Right cardiac atrium (tissue), 5 donors: Measurements from ENCODE around the gene MYH9. TPM values are rescaled to one million over a fixed set of nuclear protein-coding genes. Genes with fewer than 3 reads are reported as not detected.

Experiments
- ATAC-seq, 2 donors: fragments of 200-7000 bp; cut with Tn5 transposase; one replicate each; pipeline versions ENCODE4 v1.8.0 to v1.9.1; 2020; ENCODE audit warnings: moderate library complexity in 2 of 2, mild to moderate bottlenecking in 1 of 2
- DNase-seq, 3 donors: peaks; one replicate each; pipeline ENCODE4 v3.0.0-alpha.2; 2020
- H3K27ac ChIP-seq: one replicate; pipeline ENCODE4 v1.5.1; 2013; ENCODE audit warnings: mild to moderate bottlenecking, low read length, control low read depth, moderate library complexity
- H3K27me3 ChIP-seq: one replicate; pipeline ENCODE4 v1.6.1; 2013; ENCODE audit not compliant: control insufficient read depth, insufficient read depth
- H3K4me1 ChIP-seq: one replicate; pipeline ENCODE4 v1.6.1; 2013; ENCODE audit warnings: low read length; ENCODE audit not compliant: control insufficient read depth, insufficient read depth
- H3K4me3 ChIP-seq: one replicate; pipeline ENCODE4 v1.5.1; 2013; ENCODE audit warnings: low read length, control low read depth
- H3K9me3 ChIP-seq: one replicate; pipeline ENCODE4 v1.6.1; 2013; ENCODE audit warnings: low read length; ENCODE audit not compliant: control insufficient read depth
- WGBS: extraction: QIAGEN DNeasy Blood & Tissue Kit; methylation state at CpG from one replicate; pipeline ENCODE4 v1.1.7; 2013; 5-methylcytosine and 5-hydroxymethylcytosine counted together
- intact Hi-C, 4 donors: fragments of 100-400 bp; cut with DNase I; formaldehyde crosslinking; loops; one replicate each; pipeline versions ENCODE4 v1.11.0 to v1.14.0; 2022 to 2023
- polyA plus RNA-seq: library from polyadenylated mRNA; stranded (reverse); fragments of 200-250 nt; gene quantifications from one replicate; pipeline ENCODE4 v1.2.3, GENCODE V29; 2013
- total RNA-seq, 4 donors: library from RNA; stranded (reverse); fragmentation: NEBNext Ultra II Directional; extraction: Animal tissue kit (Norgen Biotek cat#: 25700); gene quantifications; one replicate each; pipeline ENCODE4 v1.2.1, GENCODE V29; 2021
- donor health status: healthy with polysubstance abuse.
- donor health status: DM: no; HTN: yes; CAD: no.
- donor health status: DM: no; HTN: no; CAD: no.
- donor health status: DM: no; HTN: yes; CAD: no; lungs with severe emphysema.
- donor health status: DM: yes; HTN: yes; CAD: no.

The MYH9 gene
- total and polyA plus RNA-seq, 5 donors = 92.5 to 224 (median 146) TPM

GRCh38 chr22:36238373-36239149 lies 149.2 kb downstream of the MYH9 start:
- DNase-seq (peak in 1 of 3 donors; percentile 56), ATAC-seq (peak; percentile 34 to 39)
- 5% methylated on average over 5 of the region's 5 CpGs for WGBS
- Histone ChIP-seq H3K4me3 (peak overlapping the region; percentile 53), H3K27me3 (no peaks in the 10 kb centered on the region), H3K27ac (peak overlapping the region; percentile 88), H3K9me3 (no peaks in the 10 kb centered on the region), H3K4me1 (peaks cover 17% of the 10 kb centered on the region)
- intact Hi-C loops = no loop called here

DNA sequence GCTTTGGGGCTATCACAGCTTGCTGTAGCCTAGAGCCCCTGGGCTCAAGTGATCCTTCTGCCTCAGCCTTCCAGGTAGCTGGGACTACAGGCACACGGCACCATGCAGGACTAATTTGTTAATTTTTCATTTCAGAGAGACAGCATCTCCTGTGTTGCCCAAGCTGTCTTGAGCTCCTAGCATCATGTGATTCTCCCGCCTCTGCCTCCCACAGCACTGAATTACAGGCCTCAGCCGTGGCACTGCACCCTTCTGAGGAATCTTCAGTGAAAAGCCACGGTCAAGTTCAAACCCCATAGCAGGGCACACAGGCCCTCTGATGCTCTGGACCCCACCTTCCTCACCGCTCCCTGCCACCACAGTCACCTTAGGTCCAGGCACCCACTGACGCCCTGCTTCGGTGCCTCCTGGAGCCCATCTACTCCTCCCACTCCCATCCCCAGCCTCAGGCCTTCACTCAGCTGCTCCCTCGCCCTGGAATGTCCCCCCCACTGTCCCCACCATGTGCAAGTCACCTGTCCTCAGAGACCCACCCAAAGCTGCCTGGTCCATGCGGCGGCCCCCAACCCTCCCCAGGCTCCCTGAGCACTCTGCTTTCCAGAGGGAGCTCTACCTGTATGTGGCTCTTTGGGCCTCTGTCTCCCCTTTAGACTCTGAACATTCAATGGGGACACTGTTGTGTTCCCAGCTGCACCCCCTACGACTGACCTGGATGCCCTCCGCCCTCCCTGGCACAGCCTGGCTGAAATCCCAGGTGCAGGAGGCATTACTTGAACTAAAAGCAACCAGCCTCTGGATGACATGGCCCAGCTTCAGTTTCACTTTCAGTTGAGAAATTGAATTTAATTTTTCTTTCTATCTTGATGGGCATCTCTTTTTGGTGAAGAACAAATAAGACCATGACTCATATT lies 150.1 kb downstream of the MYH9 start:
- Histone ChIP-seq H3K4me3 (peak overlapping the region; percentile 53), H3K27me3 (no peaks in the 10 kb centered on the region), H3K27ac (no peak overlapping the region), H3K4me1 (peaks cover 17% of the 10 kb centered on the region), H3K9me3 (no peaks in the 10 kb centered on the region)
- 65% methylated on average over 12 of the region's 12 CpGs for WGBS
- ATAC-seq (no peak), DNase-seq (no peak)
- intact Hi-C loops = no loop called here

DNA sequence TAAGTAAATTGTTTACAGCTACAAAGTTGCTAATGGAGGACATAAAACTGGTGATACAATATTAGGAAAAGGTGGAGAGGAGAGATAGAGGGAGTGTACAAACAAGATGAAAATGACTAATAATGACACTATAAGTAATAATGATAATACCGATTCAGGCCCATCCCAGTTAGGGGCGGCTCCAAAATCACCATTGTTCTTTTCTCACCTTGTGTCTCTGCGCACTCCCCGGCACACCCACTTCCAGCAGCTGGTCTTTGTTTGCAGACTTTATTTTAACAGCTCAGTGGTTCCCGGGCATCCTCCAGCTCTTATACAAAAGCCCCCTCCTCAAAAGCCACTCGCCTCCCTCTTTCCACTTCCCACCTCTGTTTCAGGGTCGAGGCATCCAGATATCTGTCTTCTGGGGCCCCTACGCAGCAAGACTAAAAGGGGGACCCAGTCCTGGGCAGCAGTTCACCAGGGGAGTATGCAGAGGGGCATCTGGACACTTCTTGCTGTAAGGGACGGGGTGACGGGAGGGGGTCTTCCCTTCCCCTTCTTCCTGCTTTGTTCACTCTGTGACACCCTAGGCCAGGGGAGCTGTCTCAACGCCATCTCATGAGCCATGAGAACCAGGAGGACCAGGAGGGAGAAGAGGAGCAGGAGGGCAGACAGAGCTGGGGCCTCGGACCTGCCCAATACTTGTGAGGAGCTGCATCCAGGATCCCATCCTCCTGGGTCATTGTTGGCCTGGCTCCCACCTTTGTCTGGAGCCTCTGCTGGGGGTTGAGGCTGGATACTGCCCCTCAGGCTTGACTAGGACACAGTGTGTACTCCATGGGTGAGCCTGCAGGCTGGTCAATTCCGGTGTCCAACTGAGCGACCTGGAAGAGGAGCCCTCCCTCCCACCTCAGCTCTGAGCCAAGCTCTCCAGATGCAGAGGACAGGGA lies 151.1 kb downstream of the MYH9 start:
- Histone ChIP-seq H3K4me1 (peaks cover 17% of the 10 kb centered on the region), H3K4me3 (no peak overlapping the region), H3K9me3 (no peaks in the 10 kb centered on the region), H3K27me3 (no peaks in the 10 kb centered on the region), H3K27ac (no peak overlapping the region)
- intact Hi-C loops = no loop called here
- DNase-seq (no peak), ATAC-seq (no peak)
- WGBS = 72% methylated on average over 14 of the region's 14 CpGs

- no peaks in the 10 kb centered on the region for H3K27me3 ChIP-seq
- H3K4me3 ChIP-seq = no peak overlapping the region
- intact Hi-C loops = no loop called here
- WGBS = 76% methylated on average over 3 of the region's 3 CpGs
- H3K27ac ChIP-seq = no peak overlapping the region
- peaks cover 17% of the 10 kb centered on the region for H3K4me1 ChIP-seq
- ATAC-seq (no peak), DNase-seq (no peak)
- no peaks in the 10 kb centered on the region for H3K9me3 ChIP-seq
Measured at GRCh38 chr22:36235585-36235984, 152.2 kb downstream of the MYH9 start.

DNA sequence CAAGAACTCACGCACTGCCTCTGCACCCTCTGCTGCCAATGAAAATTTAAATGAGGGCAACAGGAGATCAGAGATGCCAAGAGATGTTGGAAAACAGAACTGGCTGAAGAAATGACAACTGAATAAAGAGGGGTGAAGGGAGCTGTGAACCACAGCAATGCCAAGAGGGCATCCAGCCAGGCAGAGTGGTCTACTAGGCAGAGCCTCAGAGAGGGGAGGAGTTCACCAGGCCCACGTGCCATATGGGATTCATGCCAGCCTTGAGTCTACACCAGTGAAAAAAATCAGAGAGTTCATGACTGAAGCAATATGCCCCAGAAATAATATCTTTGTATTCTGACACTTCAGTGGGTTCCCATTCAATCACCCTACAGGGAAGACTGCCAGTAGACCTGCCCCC lies 152.8 kb downstream of the MYH9 start:
- peak in 1 of 3 donors; percentile 69 for DNase-seq
- intact Hi-C loops = no loop called here
- no peak overlapping the region for H3K27ac ChIP-seq
- no peak overlapping the region for H3K4me3 ChIP-seq
- H3K4me1 ChIP-seq = peaks cover 17% of the 10 kb centered on the region
- H3K27me3 ChIP-seq = no peaks in the 10 kb centered on the region
- ATAC-seq = no peak
- 46% methylated on average over 2 of the region's 2 CpGs for WGBS
- H3K9me3 ChIP-seq = no peaks in the 10 kb centered on the region

DNA sequence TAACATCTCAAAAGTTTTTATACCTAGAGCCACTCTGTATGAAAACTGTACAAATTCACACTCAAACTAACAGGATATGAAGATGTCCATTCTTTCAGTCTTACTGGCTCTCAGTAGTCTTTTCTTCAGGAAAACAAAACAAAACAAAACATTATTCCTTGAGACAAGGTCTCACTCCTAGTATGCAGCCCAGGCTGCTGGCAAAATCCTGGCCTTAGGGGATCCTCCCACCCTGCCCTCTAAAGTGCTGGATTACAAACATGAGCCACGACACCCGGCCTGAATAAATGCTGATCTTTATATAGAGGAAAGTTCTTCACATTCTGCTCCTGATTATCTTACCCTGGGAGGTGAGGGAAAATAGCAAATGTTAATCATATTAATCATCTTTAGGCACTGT lies 153.6 kb downstream of the MYH9 start:
- Histone ChIP-seq H3K4me1 (peaks cover 17% of the 10 kb centered on the region), H3K9me3 (no peaks in the 10 kb centered on the region), H3K27me3 (no peaks in the 10 kb centered on the region), H3K4me3 (no peak overlapping the region), H3K27ac (no peak overlapping the region)
- intact Hi-C loops = no loop called here
- DNase-seq (no peak), ATAC-seq (no peak)
- 34% methylated on average over 2 of the region's 2 CpGs for WGBS

DNA sequence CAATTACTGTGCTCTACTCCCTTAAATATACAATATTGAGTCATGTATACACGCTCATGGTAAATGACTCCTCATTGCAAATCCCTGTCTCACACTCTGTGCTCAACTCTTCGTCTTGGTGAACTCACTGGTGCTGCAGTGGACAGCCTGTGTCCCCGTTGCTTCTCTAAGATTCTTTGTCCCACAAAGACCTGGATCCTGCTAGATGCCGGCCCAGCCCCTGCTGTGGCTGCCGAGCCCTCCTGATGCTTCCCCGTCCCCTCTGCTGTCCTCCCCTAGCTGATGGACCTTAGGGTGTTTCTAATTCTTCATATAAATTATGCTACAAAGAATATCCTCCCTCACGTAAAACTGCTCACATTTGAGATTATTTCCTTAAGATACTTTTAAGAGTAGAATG lies 154.0 kb downstream of the MYH9 start:
- peaks cover 17% of the 10 kb centered on the region for H3K4me1 ChIP-seq
- ATAC-seq (no peak), DNase-seq (no peak)
- intact Hi-C loops = no loop called here
- H3K9me3 ChIP-seq = no peaks in the 10 kb centered on the region
- H3K27ac ChIP-seq = no peak overlapping the region
- 88% methylated on average over 7 of the region's 7 CpGs for WGBS
- H3K4me3 ChIP-seq = no peak overlapping the region
- H3K27me3 ChIP-seq = no peaks in the 10 kb centered on the region

DNA sequence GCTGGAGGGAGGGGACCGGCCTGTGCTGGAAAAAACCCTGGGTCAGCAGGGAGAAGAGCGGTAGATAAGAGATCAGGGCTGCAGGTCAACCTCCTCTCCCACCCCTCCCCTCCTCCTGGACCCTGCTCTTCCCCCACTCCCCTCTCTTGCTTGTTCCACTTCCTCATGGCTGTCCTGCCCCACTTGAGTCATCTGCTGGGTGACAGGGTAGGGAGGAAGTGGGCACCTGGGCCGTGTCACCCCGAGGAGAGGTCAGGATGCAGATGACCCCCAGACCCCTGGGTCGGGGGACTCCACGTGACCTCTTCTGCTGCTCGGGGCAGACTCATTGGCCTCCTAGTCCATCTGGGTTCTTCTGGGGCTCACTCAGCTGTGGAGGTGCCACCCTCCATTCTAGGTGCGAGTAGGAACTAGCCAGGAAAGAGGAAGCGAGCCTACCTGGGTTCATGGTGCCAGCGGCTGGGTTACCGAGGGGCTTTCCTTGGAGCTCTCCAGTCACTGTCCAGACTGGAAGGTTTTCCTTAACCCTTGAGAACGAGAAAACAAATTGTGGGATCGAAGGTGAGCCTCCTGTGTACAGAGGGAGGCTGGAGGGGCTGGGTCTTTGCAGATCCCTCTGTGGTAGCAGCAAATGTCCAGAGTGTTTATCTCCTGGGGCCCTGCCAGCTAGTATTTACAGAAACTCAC lies 154.9 kb downstream of the MYH9 start:
- intact Hi-C loops = no loop called here
- WGBS = 80% methylated on average over 13 of the region's 13 CpGs

More for the DNA sequence above, 154.9 kb downstream of the MYH9 start:
- ATAC-seq (no peak), DNase-seq (no peak)
- no peaks in the 10 kb centered on the region for H3K9me3 ChIP-seq
- peaks cover 17% of the 10 kb centered on the region for H3K4me1 ChIP-seq
- no peak overlapping the region for H3K4me3 ChIP-seq
- H3K27ac ChIP-seq = no peak overlapping the region
- no peaks in the 10 kb centered on the region for H3K27me3 ChIP-seq
